Sciatic nerve (tissue), 2 donors: ENCODE data around the gene TMCO4. TPM values are rescaled to one million over a fixed set of nuclear protein-coding genes. Genes with fewer than 3 reads are reported as not detected.

Experiments
- ATAC-seq: fragments of 200-7000 bp; cut with Tn5 transposase; one replicate; pipeline ENCODE4 v1.9.1; 2020; ENCODE audit warnings: mild to moderate bottlenecking, moderate library complexity
- DNase-seq: peaks from one replicate; pipeline ENCODE4 v3.0.0-alpha.2; 2020; ENCODE audit warnings: low spot score
- intact Hi-C: fragments of 100-400 bp; cut with DNase I; formaldehyde crosslinking; loops from one replicate; pipeline ENCODE4 v1.14.2; 2022
- total RNA-seq: library from RNA; stranded (reverse); fragmentation: NEBNext Ultra II Directional; extraction: Animal tissue kit (Norgen Biotek cat#: 25700); gene quantifications from one replicate; pipeline ENCODE4 v1.2.1, GENCODE V29; 2021
- donor health status: DM: no; HTN: no; CAD: no.
- donor health status: DM: no; HTN: no; CAD: no.

Gene TMCO4
- total RNA-seq, 1 donor from 2014 or later: 23.0 TPM

- intact Hi-C loops: loop anchor here (10.0 kb wide), 1 partner anchor 161 kb away; no protein-coding TSS in a partner anchor
- DNase-seq (no peak), ATAC-seq (no peak)
These were observed 144.0 kb downstream of the TMCO4 start for GRCh38 chr1:19655718-19656080.

- ATAC-seq (no peak), DNase-seq (no peak)
- intact Hi-C loops: loop anchor here (10.0 kb wide), 1 partner anchor 160 kb away; no protein-coding TSS in a partner anchor
These were observed 144.6 kb downstream of the TMCO4 start for GRCh38 chr1:19654886-19655717.

- DNase-seq (no peak), ATAC-seq (no peak)
- intact Hi-C loops: loop anchor here (10.0 kb wide), 1 partner anchor 160 kb away; no protein-coding TSS in a partner anchor
These were observed 145.3 kb downstream of the TMCO4 start for GRCh38 chr1:19654386-19654785.

- intact Hi-C loops: loop anchor here (10.0 kb wide), 1 partner anchor 156 kb away; no protein-coding TSS in a partner anchor
- DNase-seq: no peak
- ATAC-seq: peak; percentile 87
These were observed 148.5 kb downstream of the TMCO4 start for GRCh38 chr1:19651141-19651737.

GRCh38 chr1:19650416-19651140 is 149.1 kb downstream of the TMCO4 start:
- intact Hi-C loops: loop anchor here (10.0 kb wide), 1 partner anchor 156 kb away; no protein-coding TSS in a partner anchor
- peak; percentile 53 for ATAC-seq
- DNase-seq: no peak

GRCh38 chr1:19648689-19649088 is 151.0 kb downstream of the TMCO4 start:
- peak; percentile 18 for ATAC-seq
- intact Hi-C loops: loop anchor here (1.0 to 5.0 kb wide), 2 partner anchors 246 to 304 kb away; no protein-coding TSS in a partner anchor
- DNase-seq: no peak

- intact Hi-C loops: loop anchor here (5.0 kb wide), 1 partner anchor 246 kb away; no protein-coding TSS in a partner anchor
- no peak for DNase-seq
- ATAC-seq: no peak
These were observed 151.5 kb downstream of the TMCO4 start for GRCh38 chr1:19648239-19648638.

- intact Hi-C loops: loop anchor here (5.0 kb wide), 1 partner anchor 245 kb away; no protein-coding TSS in a partner anchor
- no peak for ATAC-seq
- no peak for DNase-seq
These were observed 152.1 kb downstream of the TMCO4 start for GRCh38 chr1:19647643-19648042.

GRCh38 chr1:19646377-19647319 is 153.1 kb downstream of the TMCO4 start:
- intact Hi-C loops: loop anchor here (5.0 kb wide), 1 partner anchor 244 kb away; no protein-coding TSS in a partner anchor
- ATAC-seq (no peak), DNase-seq (no peak)

- DNase-seq (no peak), ATAC-seq (peak; percentile 3)
- intact Hi-C loops: loop anchor here (5.0 kb wide), 1 partner anchor 243 kb away; no protein-coding TSS in a partner anchor
These were observed 154.1 kb downstream of the TMCO4 start for GRCh38 chr1:19645411-19646251.

GRCh38 chr1:19644681-19645410 is 154.9 kb downstream of the TMCO4 start:
- peak; percentile 17 for ATAC-seq
- intact Hi-C loops: loop anchor here (5.0 kb wide), 1 partner anchor 243 kb away; no protein-coding TSS in a partner anchor
- no peak for DNase-seq

- ATAC-seq (no peak), DNase-seq (no peak)
- intact Hi-C loops: no loop called here
These were observed 155.4 kb downstream of the TMCO4 start for GRCh38 chr1:19644395-19644680.

GRCh38 chr1:19643602-19644394 is 155.9 kb downstream of the TMCO4 start, which contains the start of gene NBL1:
NBL1 (plus strand) TSS chr1:19644311; CDS start chr1:19655031, 10,720 bp downstream.
- intact Hi-C loops: no loop called here
- ATAC-seq (peak; percentile 63), DNase-seq (peak; percentile 86)

GRCh38 chr1:19643121-19643520 is 156.6 kb downstream of the TMCO4 start:
- DNase-seq (no peak), ATAC-seq (no peak)
- intact Hi-C loops: no loop called here

GRCh38 chr1:19640363-19641316 is 159.1 kb downstream of the TMCO4 start:
- DNase-seq (no peak), ATAC-seq (no peak)
- intact Hi-C loops: no loop called here
